OCI-LY3 (cell line): ENCODE results near the gene ARHGAP10.
A peak's percentile ranks its signal among the peaks of the same experiment; 100 is the strongest.

Experiments
- H2AFZ ChIP-seq: fragments of 200-600, 300-600 bp; shearing (Covaris generic); 2 replicates; pipeline ENCODE4 v1.6.0; 2014; ENCODE audit warnings: antibody characterized with exemption, low read depth, low read length
- H3K27ac ChIP-seq: fragments of 200-600, 300-600 bp; sonication (generic); 2 replicates; pipeline ENCODE4 v1.5.1; 2014; ENCODE audit warnings: mild to moderate bottlenecking, low read length, moderate library complexity, mixed read lengths
- H3K27me3 ChIP-seq: fragments of 200-600, 300-600 bp; sonication (generic); 2 replicates; pipeline ENCODE4 v1.6.1; 2014; ENCODE audit warnings: low read depth, low read length, mixed read lengths
- H3K36me3 ChIP-seq: fragments of 200-600, 300-600 bp; sonication (generic); replicated peaks from 2 replicates; pipeline ENCODE3; 2014; ENCODE audit warnings: low read depth, low read length, mixed read lengths
- H3K4me1 ChIP-seq: fragments of 300-600, 200-600 bp; sonication (generic); 2 replicates; pipeline ENCODE4 v1.6.1; 2014; ENCODE audit warnings: low read length, mixed read lengths
- H3K4me2 ChIP-seq: fragments of 200-600, 300-600 bp; sonication (generic); 2 replicates; pipeline ENCODE4 v1.6.1; 2014; ENCODE audit warnings: low read length, mixed read lengths
- H3K4me3 ChIP-seq: fragments of 300-600, 200-600 bp; sonication (generic); 2 replicates; pipeline ENCODE4 v1.5.1; 2014; ENCODE audit warnings: antibody characterized with exemption, mild to moderate bottlenecking, low read length, moderate library complexity
- H3K79me2 ChIP-seq: fragments of 300-600, 200-600 bp; shearing (Covaris generic); 2 replicates; pipeline ENCODE4 v1.6.1; 2014; ENCODE audit warnings: mild to moderate bottlenecking, low read length, mixed read lengths
- H3K9ac ChIP-seq: fragments of 300-600, 200-600 bp; shearing (Covaris generic); 2 replicates; pipeline ENCODE4 v1.6.0; 2014; ENCODE audit warnings: mild to moderate bottlenecking, low read length, moderate library complexity
- H3K9me3 ChIP-seq: fragments of 200-600, 300-600 bp; shearing (Covaris generic); 2 replicates; pipeline ENCODE4 v1.6.1; 2014; ENCODE audit warnings: low read length, mixed read lengths; ENCODE audit not compliant: insufficient read depth
- H4K20me1 ChIP-seq: fragments of 200-600, 300-600 bp; sonication (generic); 2 replicates; pipeline ENCODE4 v1.6.1; 2016; ENCODE audit warnings: low read length, mixed read lengths; ENCODE audit not compliant: insufficient read depth
- EZH2phosphoT487 ChIP-seq: fragments of 200-600 bp; shearing (Covaris generic); IDR thresholded peaks from 2 replicates; pipeline ENCODE4 v1.6.1; 2018; ENCODE audit warnings: antibody characterized with exemption, mixed run types, low read depth
- TF ChIP-seq, protein P1 (sequence below): fragments of 200-600, 300-600 bp; sonication (generic); IDR thresholded peaks from 2 replicates; pipeline ENCODE4 v1.5.1; 2014; ENCODE audit warnings: antibody characterized with exemption, low read length, low read depth

ARHGAP10 gene

DNA sequence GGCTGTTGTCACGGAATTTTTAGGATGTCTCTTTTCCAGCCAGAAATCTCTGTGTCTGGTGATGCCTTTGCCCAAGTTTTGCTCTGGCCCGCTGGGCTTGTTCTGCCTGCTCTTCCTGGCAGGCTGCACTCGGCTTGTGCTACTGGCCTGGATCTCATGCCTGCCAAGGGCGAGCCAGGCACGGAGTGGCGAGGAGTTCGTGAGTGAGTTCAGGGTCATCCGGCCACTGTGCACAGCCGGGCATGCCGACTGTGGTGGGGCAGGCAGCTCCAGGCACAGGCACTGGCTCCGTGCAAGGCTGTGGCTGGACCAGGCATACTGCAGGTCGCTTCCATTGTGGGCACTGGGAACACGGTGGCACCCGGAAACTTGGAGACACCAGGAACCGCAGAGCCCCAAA, 129.1 kb downstream of the ARHGAP10 start:
- Histone ChIP-seq H4K20me1 (no peaks in the 10 kb centered on the region), H2AFZ (no peak overlapping the region), H3K9me3 (no peaks in the 10 kb centered on the region), H3K4me2 (no peak overlapping the region), H3K4me3 (no peak overlapping the region), H3K36me3 (no peaks in the 10 kb centered on the region), H3K4me1 (peaks cover 10% of the 10 kb centered on the region), H3K27me3 (no peaks in the 10 kb centered on the region), H3K27ac (no peak overlapping the region), H3K9ac (no peak overlapping the region), H3K79me2 (no peaks in the 10 kb centered on the region)
- TF ChIP-seq, protein P1, sequence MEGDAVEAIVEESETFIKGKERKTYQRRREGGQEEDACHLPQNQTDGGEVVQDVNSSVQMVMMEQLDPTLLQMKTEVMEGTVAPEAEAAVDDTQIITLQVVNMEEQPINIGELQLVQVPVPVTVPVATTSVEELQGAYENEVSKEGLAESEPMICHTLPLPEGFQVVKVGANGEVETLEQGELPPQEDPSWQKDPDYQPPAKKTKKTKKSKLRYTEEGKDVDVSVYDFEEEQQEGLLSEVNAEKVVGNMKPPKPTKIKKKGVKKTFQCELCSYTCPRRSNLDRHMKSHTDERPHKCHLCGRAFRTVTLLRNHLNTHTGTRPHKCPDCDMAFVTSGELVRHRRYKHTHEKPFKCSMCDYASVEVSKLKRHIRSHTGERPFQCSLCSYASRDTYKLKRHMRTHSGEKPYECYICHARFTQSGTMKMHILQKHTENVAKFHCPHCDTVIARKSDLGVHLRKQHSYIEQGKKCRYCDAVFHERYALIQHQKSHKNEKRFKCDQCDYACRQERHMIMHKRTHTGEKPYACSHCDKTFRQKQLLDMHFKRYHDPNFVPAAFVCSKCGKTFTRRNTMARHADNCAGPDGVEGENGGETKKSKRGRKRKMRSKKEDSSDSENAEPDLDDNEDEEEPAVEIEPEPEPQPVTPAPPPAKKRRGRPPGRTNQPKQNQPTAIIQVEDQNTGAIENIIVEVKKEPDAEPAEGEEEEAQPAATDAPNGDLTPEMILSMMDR: no peak
- no peak for TF ChIP-seq EZH2phosphoT487

DNA sequence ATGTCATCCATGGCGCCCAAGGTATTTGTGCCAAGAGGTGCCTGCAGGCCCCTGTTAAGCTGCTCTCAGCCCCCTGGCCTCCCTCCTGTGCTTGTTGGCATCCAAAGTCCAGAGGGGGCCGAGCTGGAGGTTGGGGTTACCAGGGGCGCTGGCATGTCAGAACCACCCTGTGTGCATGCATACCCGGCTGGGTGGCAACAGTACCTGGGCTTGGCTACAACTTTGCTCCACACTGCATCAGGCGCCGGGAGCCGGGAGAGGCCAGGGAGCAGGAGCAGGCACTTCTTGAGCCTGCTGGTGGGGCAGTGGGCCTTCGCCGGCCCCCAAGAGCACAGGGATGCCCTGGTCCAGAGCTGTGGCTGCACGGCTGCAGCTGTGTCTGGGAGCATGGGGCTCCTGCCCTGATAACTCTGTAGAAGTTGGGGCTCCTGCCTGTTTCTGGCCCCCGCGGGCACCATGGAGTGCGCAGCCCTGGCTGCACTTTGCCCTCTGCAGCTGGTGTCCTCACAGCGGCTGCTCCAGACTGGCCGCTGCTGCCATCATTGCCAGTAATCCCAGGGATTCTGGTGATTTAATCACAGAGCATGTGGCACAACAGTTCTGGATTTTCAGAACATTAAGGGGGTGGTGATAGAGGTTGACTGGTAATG, 130.3 kb downstream of the ARHGAP10 start:
- H4K20me1 ChIP-seq: no peaks in the 10 kb centered on the region
- H3K4me2 ChIP-seq: no peak overlapping the region
- no peak overlapping the region for H2AFZ ChIP-seq
- no peaks in the 10 kb centered on the region for H3K36me3 ChIP-seq
- H3K27ac ChIP-seq: no peak overlapping the region
- no peaks in the 10 kb centered on the region for H3K79me2 ChIP-seq
- H3K27me3 ChIP-seq: no peaks in the 10 kb centered on the region
- no peaks in the 10 kb centered on the region for H3K9me3 ChIP-seq
- no peak overlapping the region for H3K4me3 ChIP-seq
- no peak overlapping the region for H3K9ac ChIP-seq
- peaks cover 10% of the 10 kb centered on the region for H3K4me1 ChIP-seq
- TF ChIP-seq EZH2phosphoT487: no peak
- TF ChIP-seq, protein P1: no peak

DNA sequence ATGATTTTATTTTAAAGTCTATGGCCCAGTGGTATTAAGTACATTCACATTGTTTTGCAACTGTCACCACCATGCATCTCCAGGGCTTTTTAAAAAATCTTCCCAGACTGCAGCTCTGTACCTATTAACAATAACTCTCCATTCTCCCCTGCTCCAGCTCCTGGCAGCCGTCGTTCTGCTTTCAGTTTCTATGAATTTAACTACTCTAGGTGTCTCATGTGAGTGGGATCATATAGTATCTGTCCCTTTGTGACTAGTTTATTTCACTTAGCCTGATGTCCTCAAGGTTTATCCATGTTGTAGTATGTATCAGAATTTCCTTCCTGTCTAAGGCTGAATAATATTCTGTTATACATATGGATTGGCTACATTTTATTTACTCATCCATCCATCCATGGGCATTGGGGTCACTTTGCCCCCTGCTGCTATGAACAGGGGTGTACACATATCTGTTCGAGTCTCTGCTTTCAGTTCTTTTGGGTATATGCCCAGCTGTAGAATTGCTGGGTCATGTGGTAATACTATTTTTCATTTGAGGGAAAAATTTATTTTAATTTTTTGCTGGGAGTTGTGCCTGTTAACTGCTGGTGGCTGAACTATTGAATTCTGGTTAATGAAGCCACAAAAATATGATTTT, 131.3 kb downstream of the ARHGAP10 start:
- H3K4me2 ChIP-seq: peak overlapping the region; percentile 18

DNA sequence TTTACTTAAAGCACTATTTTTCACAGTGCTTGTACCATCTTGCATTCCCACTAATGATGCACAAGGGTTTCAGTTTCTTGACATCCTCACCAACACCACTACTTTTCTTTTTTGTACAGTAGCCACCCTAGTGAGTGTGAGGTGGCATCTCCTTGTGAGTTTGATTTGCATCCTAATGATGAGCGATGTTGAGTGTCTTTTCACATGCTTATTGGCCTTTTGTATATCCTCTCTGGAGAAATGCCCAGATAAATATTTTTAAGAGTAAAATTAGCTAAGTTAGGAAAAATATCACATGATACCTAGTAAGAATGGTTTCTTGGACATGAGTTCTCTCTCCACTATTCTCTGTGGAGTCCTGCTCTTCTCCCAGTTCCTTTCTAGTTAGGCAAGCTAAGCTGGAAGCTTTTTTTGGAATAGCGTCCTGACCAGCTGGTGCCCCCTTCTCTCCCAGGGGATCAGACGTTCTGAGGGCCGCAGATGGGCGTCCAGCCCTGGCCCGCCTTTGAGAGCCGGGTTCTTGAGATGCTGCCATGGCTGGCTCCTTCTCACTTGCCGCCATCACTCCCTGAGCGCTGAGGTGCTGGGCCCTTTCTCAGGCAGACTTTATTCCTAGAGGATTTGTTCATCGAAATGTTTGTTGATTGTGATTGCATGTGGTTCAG, 132.1 kb downstream of the ARHGAP10 start:
- H3K4me2 ChIP-seq: no peak overlapping the region
- no peaks in the 10 kb centered on the region for H4K20me1 ChIP-seq
- H3K27me3 ChIP-seq: no peaks in the 10 kb centered on the region
- H3K79me2 ChIP-seq: no peaks in the 10 kb centered on the region
- peaks cover 10% of the 10 kb centered on the region for H3K4me1 ChIP-seq
- H3K9me3 ChIP-seq: no peaks in the 10 kb centered on the region
- TF ChIP-seq, protein P1: no peak
- no peak for TF ChIP-seq EZH2phosphoT487
- H3K4me3 ChIP-seq: no peak overlapping the region
- H3K27ac ChIP-seq: no peak overlapping the region
- H3K36me3 ChIP-seq: no peaks in the 10 kb centered on the region
- no peak overlapping the region for H3K9ac ChIP-seq
- H2AFZ ChIP-seq: no peak overlapping the region

More for the DNA sequence above, 131.3 kb downstream of the ARHGAP10 start:
- Histone ChIP-seq H3K9me3 (no peaks in the 10 kb centered on the region), H3K27me3 (no peaks in the 10 kb centered on the region), H3K4me1 (peaks cover 10% of the 10 kb centered on the region), H3K9ac (no peak overlapping the region), H3K79me2 (no peaks in the 10 kb centered on the region), H3K4me3 (no peak overlapping the region), H4K20me1 (no peaks in the 10 kb centered on the region), H2AFZ (no peak overlapping the region), H3K36me3 (no peaks in the 10 kb centered on the region), H3K27ac (no peak overlapping the region)
- no peak for TF ChIP-seq EZH2phosphoT487
- TF ChIP-seq, protein P1: peak; percentile 38
